Measurements from ENCODE around the gene UBAC2. TPM values are rescaled to one million over a fixed set of nuclear protein-coding genes. Genes with fewer than 3 reads are reported as not detected.

UBAC2 gene
- total and polyA plus RNA-seq, 2 of the 4 experiments (the other 2 are of a cell fraction): 20.8 to 36.3 TPM

- no peak overlapping the region for H4K8ac ChIP-seq (ENCODE audit: low read depth in 2 of 2, low read length in 2 of 2)
- dilution Hi-C loops (cut with HindIII; ENCODE audit: low sequenced_read_pairs, unreplicated experiment) (no loop called here), intact Hi-C loops (cut with micrococcal nuclease) (no loop called here), in situ Hi-C loops (cut with MboI; ENCODE audit: low sequenced_read_pairs) (no loop called here)
- TF ChIP-seq SMC3 (IDR thresholded peaks at IDR 0.05; ENCODE audit: low read depth, low read length) (no peak), MXI1 (IDR thresholded peaks at IDR 0.05; ENCODE audit: borderline replicate concordance, low read depth, low read length) (no peak), POLR2A (IDR thresholded peaks at IDR 0.05; ENCODE audit: low read depth, low read length) (no peak), MAFK (IDR thresholded peaks at IDR 0.05; ENCODE audit: low read depth, low read length) (no peak), USF2 (IDR thresholded peaks at IDR 0.05; ENCODE audit: low read depth, low read length) (no peak), BHLHE40 (IDR thresholded peaks at IDR 0.05; ENCODE audit: low read depth, low read length) (no peak), NFE2L2 (IDR thresholded peaks at IDR 0.05; ENCODE audit: low read depth, low read length) (no peak), RFX5 (IDR thresholded peaks at IDR 0.05; ENCODE audit: low read depth, low read length) (no peak), RAD21 (IDR thresholded peaks at IDR 0.05; ENCODE audit: low read length) (no peak), MAZ (IDR thresholded peaks at IDR 0.05; ENCODE audit: borderline replicate concordance, low read depth, low read length) (no peak), RCOR1 (IDR thresholded peaks at IDR 0.05; ENCODE audit: insufficient replicate concordance, low read length) (no peak), CEBPB (IDR thresholded peaks at IDR 0.05; ENCODE audit: low read depth, low read length) (no peak)
- H2AFZ ChIP-seq (replicated peaks; ENCODE audit: low read length, poor library complexity): no peak overlapping the region
- ChIA-PET CTCF (no interaction called here), POLR2A (ENCODE audit: unreplicated experiment) (no interaction called here)
- DNase-seq (no peak), ATAC-seq (ENCODE audit: low read depth) (no peak)
- H3K9me3 ChIP-seq (ENCODE audit: control insufficient read depth, insufficient read depth, low read length): no peaks in the 10 kb centered on the region
- H3K9me1 ChIP-seq (ENCODE audit: insufficient read depth, low read length): peaks cover 4% of the 10 kb centered on the region; the same call in 1 of the 2 replicates
- no peak overlapping the region for H2BK5ac ChIP-seq (ENCODE audit: low read depth, low read length, poor library complexity, severe bottlenecking)
- H3K14ac ChIP-seq (replicated peaks; ENCODE audit: low read depth, low read length): no peak overlapping the region
- no peak overlapping the region for H2BK15ac ChIP-seq (ENCODE audit: low read depth, low read length)
- H3K4me2 ChIP-seq (ENCODE audit: low read depth, low read length): no peak overlapping the region
- H3K56ac ChIP-seq (ENCODE audit: extremely low read depth, insufficient read depth, low read length): no peak overlapping the region
- H3K27ac ChIP-seq (ENCODE audit: insufficient read depth, low read length): no peak overlapping the region
- no peak overlapping the region for H3K4me3 ChIP-seq (ENCODE audit: insufficient read depth, low read depth, low read length)
- no peak overlapping the region for H2BK120ac ChIP-seq (ENCODE audit: low read depth, low read length)
- no peak overlapping the region for H3K23ac ChIP-seq (ENCODE audit: low read depth, low read length)
- no peaks in the 10 kb centered on the region for H3K27me3 ChIP-seq (ENCODE audit: control insufficient read depth, insufficient read depth, low read length)
- H2AK5ac ChIP-seq (ENCODE audit: low read depth, low read length): no peak overlapping the region
- no peak overlapping the region for H4K5ac ChIP-seq (ENCODE audit: low read depth, low read length)
- peaks cover 15 to 17% of the 10 kb centered on the region in 2 experiments; a peak in 3 of 4 replicates for H3K79me1 ChIP-seq (ENCODE audit: low read depth in 1 of 2, low read length in 2 of 2)
- no peak overlapping the region for H3K4ac ChIP-seq (ENCODE audit: low read depth, low read length)
- H3K36me3 ChIP-seq (ENCODE audit: control insufficient read depth, insufficient read depth, low read length): no peaks in the 10 kb centered on the region; the same call in 1 of the 2 replicates
- H4K20me1 ChIP-seq (ENCODE audit: insufficient read depth, low read length): no peaks in the 10 kb centered on the region
- no CpG with 5 or more reads among the region's 4 CpGs for WGBS, 2 experiments (ENCODE audit: extremely low coverage in 2 of 2, insufficient read length in 1 of 2)
- H2AK9ac ChIP-seq (replicated peaks; ENCODE audit: low read depth, low read length, poor library complexity): no peak overlapping the region
- H2BK20ac ChIP-seq (ENCODE audit: low read depth, low read length): no peak overlapping the region
- H3K9ac ChIP-seq (ENCODE audit: low read depth, low read length): no peak overlapping the region
- H3K4me1 ChIP-seq (ENCODE audit: control insufficient read depth, insufficient read depth, low read length): peaks cover 3% of the 10 kb centered on the region; the same call in 1 of the 2 replicates
- BruUV-seq (replicated peaks): no TSS peak
- no peak overlapping the region for H4K91ac ChIP-seq (ENCODE audit: insufficient read depth, low read depth, low read length)
- no peak overlapping the region for H3K18ac ChIP-seq (ENCODE audit: low read depth, low read length)
Measured at GRCh38 chr13:99287551-99287950, 86.9 kb downstream of the UBAC2 start.

All from IMR-90 (cell line).